Measurements from ENCODE around the gene C19orf12. TPM values are rescaled to one million over a fixed set of nuclear protein-coding genes. Genes with fewer than 3 reads are reported as not detected.

The C19orf12 gene
- total and polyA plus RNA-seq, 8 donors = 11.0 to 16.9 (median 12.2) TPM

DNA sequence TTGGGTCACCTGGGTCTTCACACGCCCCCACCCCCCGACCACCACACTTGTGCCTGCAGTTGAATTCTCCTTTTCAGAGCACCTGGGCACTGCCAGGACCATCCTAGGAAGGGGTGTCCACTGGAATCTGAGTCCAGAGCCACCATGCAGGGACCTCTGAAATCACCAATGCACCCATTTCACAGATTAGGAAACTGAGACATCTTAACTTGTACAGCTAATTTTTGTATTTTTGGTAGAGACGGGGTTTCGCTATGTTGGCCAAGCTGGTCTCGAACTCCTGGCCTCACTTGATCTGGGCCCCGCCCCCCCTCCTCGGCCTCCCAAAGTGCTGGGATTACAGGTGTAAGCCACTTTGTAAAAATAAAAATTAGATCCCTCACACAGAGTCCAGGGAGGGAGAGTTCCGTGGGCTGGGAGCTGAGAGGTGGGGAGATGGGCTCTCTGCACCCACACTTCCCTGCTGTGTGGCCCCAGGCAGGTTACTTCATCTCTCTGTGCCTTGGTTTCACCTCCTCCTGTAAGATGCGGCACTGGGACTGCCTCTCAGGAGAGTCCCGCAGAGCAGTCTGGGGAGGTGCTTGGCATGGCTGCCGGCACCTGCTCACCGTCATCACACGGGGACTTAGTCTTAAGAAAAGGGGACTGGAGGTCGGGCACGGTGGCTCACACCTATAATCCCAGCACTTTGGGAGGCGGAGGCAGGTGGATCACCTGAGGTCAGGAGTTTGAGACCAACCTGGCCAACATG, 45.9 kb upstream of the C19orf12 start:
- intact Hi-C loops (cut with DNase I) = loop anchor here in 1 of 3 donors (10.0 kb wide), 1 partner anchor 114 kb away; no protein-coding TSS in a partner anchor
- WGBS, 2 donors = 80 to 90% methylated on average over 16 of the region's 16 CpGs

DNA sequence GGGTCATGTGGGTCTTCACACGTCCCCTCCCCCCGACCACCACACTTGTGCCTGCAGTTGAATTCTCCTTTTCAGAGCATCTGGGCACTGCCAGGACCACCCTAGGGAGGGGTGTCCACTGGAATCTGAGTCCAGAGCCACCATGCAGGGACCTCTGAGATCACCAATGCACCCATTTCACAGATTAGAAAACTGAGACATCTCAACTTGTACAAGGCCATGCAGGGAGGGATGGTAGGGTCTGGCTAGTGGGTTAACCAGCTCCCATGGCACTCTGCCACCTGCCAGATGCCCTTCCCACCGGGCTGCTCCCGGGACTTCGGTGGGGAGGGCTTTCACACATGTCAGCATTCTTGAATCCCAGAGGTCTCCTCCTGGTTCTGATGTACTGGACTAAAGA, 44.3 kb upstream of the C19orf12 start:
- TF ChIP-seq, protein P1, sequence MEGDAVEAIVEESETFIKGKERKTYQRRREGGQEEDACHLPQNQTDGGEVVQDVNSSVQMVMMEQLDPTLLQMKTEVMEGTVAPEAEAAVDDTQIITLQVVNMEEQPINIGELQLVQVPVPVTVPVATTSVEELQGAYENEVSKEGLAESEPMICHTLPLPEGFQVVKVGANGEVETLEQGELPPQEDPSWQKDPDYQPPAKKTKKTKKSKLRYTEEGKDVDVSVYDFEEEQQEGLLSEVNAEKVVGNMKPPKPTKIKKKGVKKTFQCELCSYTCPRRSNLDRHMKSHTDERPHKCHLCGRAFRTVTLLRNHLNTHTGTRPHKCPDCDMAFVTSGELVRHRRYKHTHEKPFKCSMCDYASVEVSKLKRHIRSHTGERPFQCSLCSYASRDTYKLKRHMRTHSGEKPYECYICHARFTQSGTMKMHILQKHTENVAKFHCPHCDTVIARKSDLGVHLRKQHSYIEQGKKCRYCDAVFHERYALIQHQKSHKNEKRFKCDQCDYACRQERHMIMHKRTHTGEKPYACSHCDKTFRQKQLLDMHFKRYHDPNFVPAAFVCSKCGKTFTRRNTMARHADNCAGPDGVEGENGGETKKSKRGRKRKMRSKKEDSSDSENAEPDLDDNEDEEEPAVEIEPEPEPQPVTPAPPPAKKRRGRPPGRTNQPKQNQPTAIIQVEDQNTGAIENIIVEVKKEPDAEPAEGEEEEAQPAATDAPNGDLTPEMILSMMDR (IDR thresholded peaks at IDR 0.05) = no peak
- 55 to 57% methylated on average over 5 of the region's 5 CpGs for WGBS, 2 donors
- Histone ChIP-seq H3K4me3 (no peak overlapping the region), H3K36me3 (no peaks in the 10 kb centered on the region), H3K27me3 (no peaks in the 10 kb centered on the region), H3K27ac (no peak overlapping the region), H3K9me3 (no peaks in the 10 kb centered on the region), H3K4me1 (no peaks in the 10 kb centered on the region)
- FAIRE-seq (no peak), ATAC-seq (no peak), DNase-seq (no peak)
- intact Hi-C loops (cut with DNase I) = no loop called here

More for the DNA sequence above, 45.9 kb upstream of the C19orf12 start:
- no peak for ATAC-seq
- Histone ChIP-seq H3K4me1 (no peaks in the 10 kb centered on the region), H3K9me3 (no peaks in the 10 kb centered on the region), H3K27ac (no peak overlapping the region), H3K36me3 (no peaks in the 10 kb centered on the region), H3K4me3 (no peak overlapping the region), H3K27me3 (no peaks in the 10 kb centered on the region)
- no peak for FAIRE-seq
- TF ChIP-seq, protein P1 (IDR thresholded peaks at IDR 0.05) = no peak
- DNase-seq = no peak

DNA sequence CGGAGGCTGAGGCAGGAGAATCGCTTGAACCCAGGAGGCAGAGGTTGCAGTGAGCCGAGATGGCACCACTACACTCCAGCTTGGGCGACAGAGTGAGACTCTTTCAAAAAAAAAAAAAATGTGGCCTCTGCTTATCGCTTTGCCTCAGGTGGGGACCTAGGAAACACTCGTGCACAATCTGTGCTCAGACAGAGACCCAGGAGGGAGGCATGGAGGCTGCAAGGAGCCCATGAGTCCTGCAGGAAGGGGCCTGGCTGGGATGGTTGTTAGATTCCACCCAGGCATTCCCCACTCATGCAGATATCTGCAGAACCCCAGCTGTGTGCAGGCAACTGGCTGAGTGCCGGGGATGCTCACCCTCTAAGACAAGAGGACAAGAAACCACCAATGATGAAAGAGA, 43.8 kb upstream of the C19orf12 start:
- TF ChIP-seq, protein P1 (IDR thresholded peaks at IDR 0.05) = no peak
- FAIRE-seq (no peak), ATAC-seq (no peak), DNase-seq (no peak)
- H3K4me3 ChIP-seq = no peak overlapping the region
- no peaks in the 10 kb centered on the region for H3K9me3 ChIP-seq
- intact Hi-C loops (cut with DNase I) = no loop called here
- H3K27me3 ChIP-seq = no peaks in the 10 kb centered on the region
- H3K4me1 ChIP-seq = no peaks in the 10 kb centered on the region
- H3K36me3 ChIP-seq = no peaks in the 10 kb centered on the region
- H3K27ac ChIP-seq = no peak overlapping the region
- WGBS, 2 donors = 83 to 87% methylated on average over 7 of the region's 7 CpGs

DNA sequence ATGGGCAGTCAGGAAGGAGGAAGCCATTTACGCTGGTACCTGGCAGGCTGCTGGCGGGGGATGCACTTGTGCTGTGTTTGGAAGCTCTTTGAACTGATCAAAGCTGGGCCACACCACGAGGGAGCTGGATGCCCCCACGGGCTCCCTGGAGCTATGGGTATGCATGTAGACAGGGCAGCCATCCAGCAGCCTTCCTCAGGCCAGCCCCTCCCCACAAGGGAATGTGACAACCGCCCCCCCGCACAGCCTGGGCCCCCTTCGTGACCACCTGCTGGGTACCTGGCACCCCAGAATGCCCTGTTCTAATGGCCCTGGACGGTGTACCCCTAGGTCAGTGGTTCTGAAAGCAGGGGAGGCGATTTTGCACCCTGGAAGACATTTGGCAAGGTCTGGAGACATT, 42.5 kb upstream of the C19orf12 start:
- intact Hi-C loops (cut with DNase I) = no loop called here
- Histone ChIP-seq H3K4me1 (no peaks in the 10 kb centered on the region), H3K4me3 (no peak overlapping the region), H3K36me3 (no peaks in the 10 kb centered on the region), H3K27ac (no peak overlapping the region), H3K9me3 (no peaks in the 10 kb centered on the region), H3K27me3 (no peaks in the 10 kb centered on the region)
- WGBS, 2 donors = 69 to 71% methylated on average over 9 of the region's 9 CpGs
- ATAC-seq (no peak), FAIRE-seq (no peak), DNase-seq (no peak)
- TF ChIP-seq, protein P1 (IDR thresholded peaks at IDR 0.05) = no peak

- H3K36me3 ChIP-seq = no peaks in the 10 kb centered on the region
- no peak overlapping the region for H3K27ac ChIP-seq
- H3K27me3 ChIP-seq = no peaks in the 10 kb centered on the region
- no peak overlapping the region for H3K4me3 ChIP-seq
- FAIRE-seq (no peak), ATAC-seq (no peak), DNase-seq (no peak)
- H3K4me1 ChIP-seq = no peaks in the 10 kb centered on the region
- TF ChIP-seq, protein P1 (IDR thresholded peaks at IDR 0.05) = no peak
- intact Hi-C loops (cut with DNase I) = no loop called here
- WGBS, 2 donors = 58 to 68% methylated on average over 7 of the region's 7 CpGs
- H3K9me3 ChIP-seq = no peaks in the 10 kb centered on the region
Observed at GRCh38 chr19:29753934-29754305, 38.9 kb upstream of the C19orf12 start.
